Ovary (tissue), 9 donors: Measurements from ENCODE around the gene FKBP9. TPM values are rescaled to one million over a fixed set of nuclear protein-coding genes. Genes with fewer than 3 reads are reported as not detected.

ENCODE experiments used
- DNase-seq, 5 donors: peaks; one replicate each; pipeline ENCODE4 v3.0.0-alpha.2; 2019 to 2020
- H3K27ac ChIP-seq, 2 donors: fragments of 200-600 bp; one replicate each; pipeline versions ENCODE4 v1.5.1 to v1.8.0; 2019 to 2022
- H3K27me3 ChIP-seq: fragments of 200-600 bp; one replicate; pipeline ENCODE4 v1.8.0; 2022
- H3K36me3 ChIP-seq: fragments of 200-600 bp; sonication (generic); one replicate; pipeline ENCODE4 v1.5.1; 2019
- H3K4me1 ChIP-seq: one replicate; pipeline ENCODE4 v1.8.1; 2013; ENCODE audit warnings: mild to moderate bottlenecking, moderate library complexity; ENCODE audit not compliant: insufficient read depth
- H3K4me3 ChIP-seq: fragments of 200-600 bp; sonication (generic); one replicate; pipeline ENCODE4 v1.5.1; 2017
- H3K9me3 ChIP-seq, 2 donors: fragments of 200-600 bp in 1 of 2; sonication (generic) in 1 of 2; one replicate each; pipeline versions ENCODE4 v1.5.1 to v1.8.1; 2013 to 2019; ENCODE audit warnings: mild to moderate bottlenecking in 1 of 2, moderate library complexity in 1 of 2
- EP300 ChIP-seq: sonication (generic); formaldehyde crosslinking; IDR thresholded peaks from one replicate; pipeline ENCODE4 v1.6.1; 2017; ENCODE audit warnings: antibody characterized with exemption
- POLR2A ChIP-seq: fragments of 450-650 bp; IDR thresholded peaks from one replicate; pipeline ENCODE4 v1.6.1; 2017; ENCODE audit warnings: antibody characterized with exemption, mild to moderate bottlenecking, moderate library complexity
- WGBS, 3 donors: extraction: QIAGEN DNeasy Blood & Tissue Kit in 1 of 3; methylation state at CpG; one replicate each; pipeline versions ENCODE4 v1.1.5 to v1.1.7; 2013 to 2017; 5-methylcytosine and 5-hydroxymethylcytosine counted together
- intact Hi-C, 4 donors: fragments of 100-400 bp; cut with DNase I; formaldehyde crosslinking; loops; one replicate each; pipeline versions ENCODE4 v1.11.0 to v1.15.1; 2022 to 2023
- polyA plus RNA-seq, 2 donors: library from polyadenylated mRNA; stranded (reverse); fragments of 200-250 nt in 1 of 2; fragments of 350-450 nt in 1 of 2; fragmentation: Illumina TruSeq in 1 of 2; extraction: RNeasy Lipid Tissue Mini Kit (QIAGEN cat#74804) in 1 of 2; gene quantifications; one replicate each; pipeline ENCODE4 v1.2.3, GENCODE V29; 2013 to 2014
- total RNA-seq, 7 donors: library from RNA; depleted of rRNA in 2 of 7; stranded (reverse); fragments of >200 nt in 2 of 7; fragmentation: NEBNext Ultra II Directional in 3 of 7; extraction: Animal tissue kit (Norgen Biotek cat#: 25700) in 3 of 7; gene quantifications; one replicate each; pipeline versions ENCODE4 v1.1.0 to v1.2.4, GENCODE V29; 2016 to 2023
- TF ChIP-seq, protein P1 (sequence below), 3 donors: fragments of 450-650 bp in 2 of 3; fragments of 200-600 bp in 1 of 3; IDR thresholded peaks; one replicate each; pipeline versions ENCODE4 v1.5.1 to v1.8.0; 2016 to 2022; ENCODE audit warnings: antibody characterized with exemption in 3 of 3, mild to moderate bottlenecking in 1 of 3
- donor health status: DM: no; HTN: no; CAD: no; lungs with moderate emphysema.
- donor health status: DM: no; HTN: no; CAD: no.
- donor health status: Bipolar disorder and iron deficiency.
- donor health status: DM: yes; HTN: yes; CAD: no.
- donor health status: DM: no; HTN: no; CAD: no.
- donor health status: DM: yes; HTN: yes; CAD: no.

FKBP9 gene
- total and polyA plus RNA-seq, 9 donors: 53.2 to 200 (median 101) TPM

DNA sequence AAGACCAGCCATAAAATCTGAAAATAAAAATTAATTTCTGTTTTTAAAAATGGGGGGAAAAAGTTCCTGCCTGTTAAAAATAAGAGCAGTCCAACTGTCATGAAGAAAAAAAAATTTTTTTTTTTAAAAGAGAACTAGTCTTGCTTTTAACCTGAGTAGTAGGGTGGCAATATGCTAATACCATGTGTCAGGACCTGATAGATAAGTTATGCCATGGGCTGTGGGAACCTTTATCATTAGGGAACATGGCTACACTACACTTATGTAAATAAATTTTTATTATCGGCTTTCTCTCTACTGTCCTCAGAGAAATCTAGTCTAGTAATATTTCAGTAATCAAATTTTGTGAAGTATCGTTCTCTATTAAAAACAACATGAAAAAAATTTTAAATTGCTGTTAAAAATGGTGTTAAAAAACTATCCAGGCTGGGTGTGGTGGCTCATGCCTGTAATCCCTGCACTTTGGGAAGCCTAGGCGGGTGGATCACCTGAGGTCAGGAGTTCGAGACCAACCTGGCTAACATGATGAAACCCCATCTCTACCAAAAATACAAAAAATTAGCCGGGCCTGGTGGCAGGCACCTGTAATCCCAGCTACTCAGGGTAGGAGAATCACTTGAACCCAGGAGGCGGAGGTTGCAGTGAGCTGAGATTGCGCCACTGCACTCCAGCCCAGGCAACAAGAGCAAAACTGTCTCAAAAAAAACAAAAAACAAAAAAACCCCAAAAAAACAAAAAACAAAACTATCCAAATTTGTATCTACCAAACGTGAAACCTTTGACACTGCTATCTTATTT, 84.6 kb downstream of the FKBP9 start:
- WGBS, 3 donors: 89 to 90% (median 89%) methylated on average over 8 of the region's 8 CpGs
- Histone ChIP-seq H3K4me1 (peaks cover 5% of the 10 kb centered on the region), H3K27ac (no peak overlapping the region), H3K4me3 (no peak overlapping the region), H3K27me3 (no peaks in the 10 kb centered on the region), H3K36me3 (no peaks in the 10 kb centered on the region), H3K9me3 (no peaks in the 10 kb centered on the region)
- intact Hi-C loops: no loop called here
- TF ChIP-seq POLR2A (no peak), EP300 (no peak)
- TF ChIP-seq, protein P1, sequence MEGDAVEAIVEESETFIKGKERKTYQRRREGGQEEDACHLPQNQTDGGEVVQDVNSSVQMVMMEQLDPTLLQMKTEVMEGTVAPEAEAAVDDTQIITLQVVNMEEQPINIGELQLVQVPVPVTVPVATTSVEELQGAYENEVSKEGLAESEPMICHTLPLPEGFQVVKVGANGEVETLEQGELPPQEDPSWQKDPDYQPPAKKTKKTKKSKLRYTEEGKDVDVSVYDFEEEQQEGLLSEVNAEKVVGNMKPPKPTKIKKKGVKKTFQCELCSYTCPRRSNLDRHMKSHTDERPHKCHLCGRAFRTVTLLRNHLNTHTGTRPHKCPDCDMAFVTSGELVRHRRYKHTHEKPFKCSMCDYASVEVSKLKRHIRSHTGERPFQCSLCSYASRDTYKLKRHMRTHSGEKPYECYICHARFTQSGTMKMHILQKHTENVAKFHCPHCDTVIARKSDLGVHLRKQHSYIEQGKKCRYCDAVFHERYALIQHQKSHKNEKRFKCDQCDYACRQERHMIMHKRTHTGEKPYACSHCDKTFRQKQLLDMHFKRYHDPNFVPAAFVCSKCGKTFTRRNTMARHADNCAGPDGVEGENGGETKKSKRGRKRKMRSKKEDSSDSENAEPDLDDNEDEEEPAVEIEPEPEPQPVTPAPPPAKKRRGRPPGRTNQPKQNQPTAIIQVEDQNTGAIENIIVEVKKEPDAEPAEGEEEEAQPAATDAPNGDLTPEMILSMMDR (IDR thresholded peaks at IDR 0.05): no peak
- no peak for DNase-seq

DNA sequence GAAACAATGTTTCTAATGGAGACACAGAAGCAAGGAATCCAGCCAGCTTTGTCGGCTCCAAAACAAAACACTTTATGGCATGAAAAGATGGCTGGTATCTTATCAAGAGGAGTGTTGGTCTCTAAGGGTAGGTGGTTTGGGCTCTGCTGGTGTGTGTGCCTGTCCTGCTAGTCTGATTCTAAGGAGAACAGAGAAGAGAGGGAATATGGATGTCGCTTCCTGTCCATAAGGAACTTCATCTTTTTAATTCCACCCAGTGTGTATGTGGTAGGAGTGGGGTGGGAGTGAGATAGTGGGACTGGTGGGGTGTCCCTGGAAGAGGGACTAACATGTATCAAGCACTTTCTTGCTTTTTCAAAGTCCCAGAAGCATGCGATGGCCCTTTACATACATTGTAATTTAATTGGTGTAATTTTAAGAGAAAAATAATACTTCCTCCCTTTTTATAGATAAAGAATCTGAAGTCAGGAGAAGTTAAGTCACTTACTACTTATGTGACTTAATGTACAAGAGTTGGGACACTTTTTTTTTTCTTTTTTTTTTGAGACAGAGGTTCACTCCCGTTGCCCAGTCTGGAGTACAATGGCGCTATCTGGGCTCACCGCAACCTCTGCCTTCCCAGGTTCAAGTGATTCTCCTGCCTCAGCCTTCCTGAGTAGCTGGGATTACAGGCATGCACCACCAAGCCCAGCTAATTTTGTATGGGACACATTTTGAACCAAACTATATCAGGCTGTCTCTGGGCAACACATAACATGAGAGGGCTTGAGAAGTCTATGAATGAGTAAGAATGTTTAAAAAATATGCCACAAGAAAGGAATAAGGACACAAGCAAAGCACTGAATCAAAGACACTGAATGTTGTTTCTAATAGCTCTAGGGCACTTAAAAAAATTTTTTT, 86.5 kb downstream of the FKBP9 start:
- Histone ChIP-seq H3K27ac (no peak overlapping the region), H3K36me3 (no peaks in the 10 kb centered on the region), H3K4me3 (no peak overlapping the region), H3K9me3 (no peaks in the 10 kb centered on the region), H3K4me1 (peaks cover 4% of the 10 kb centered on the region), H3K27me3 (no peaks in the 10 kb centered on the region)
- TF ChIP-seq EP300 (no peak), POLR2A (no peak)
- TF ChIP-seq, protein P1 (IDR thresholded peaks at IDR 0.05): no peak
- WGBS, 3 donors: 75 to 79% (median 77%) methylated on average over 6 of the region's 6 CpGs
- intact Hi-C loops: no loop called here
- no peak for DNase-seq

DNA sequence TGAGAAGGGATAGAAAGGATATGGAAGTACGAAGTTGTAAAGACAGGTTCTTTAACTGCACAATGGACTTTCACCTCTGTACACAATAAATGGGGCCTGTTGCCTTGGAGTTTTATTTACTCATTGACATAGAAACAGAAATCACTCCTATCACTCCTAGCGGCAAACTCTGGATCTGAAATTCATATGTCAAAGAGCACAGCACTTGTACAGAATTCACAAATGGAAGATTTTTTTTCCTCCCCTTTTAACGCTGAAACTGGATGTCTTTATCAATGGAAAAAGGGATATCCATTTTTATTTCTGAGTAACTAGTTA, 87.1 kb downstream of the FKBP9 start:
- TF ChIP-seq, protein P1 (IDR thresholded peaks at IDR 0.05): no peak
- TF ChIP-seq EP300 (no peak), POLR2A (no peak)
- H3K9me3 ChIP-seq: no peaks in the 10 kb centered on the region
- no peak for DNase-seq
- H3K4me1 ChIP-seq: peaks cover 4% of the 10 kb centered on the region
- intact Hi-C loops: no loop called here
- no peaks in the 10 kb centered on the region for H3K27me3 ChIP-seq
- no peak overlapping the region for H3K27ac ChIP-seq
- WGBS, 3 donors: 40 to 57% (median 42%) methylated on average over 3 of the region's 3 CpGs
- H3K4me3 ChIP-seq: no peak overlapping the region
- H3K36me3 ChIP-seq: no peaks in the 10 kb centered on the region

DNA sequence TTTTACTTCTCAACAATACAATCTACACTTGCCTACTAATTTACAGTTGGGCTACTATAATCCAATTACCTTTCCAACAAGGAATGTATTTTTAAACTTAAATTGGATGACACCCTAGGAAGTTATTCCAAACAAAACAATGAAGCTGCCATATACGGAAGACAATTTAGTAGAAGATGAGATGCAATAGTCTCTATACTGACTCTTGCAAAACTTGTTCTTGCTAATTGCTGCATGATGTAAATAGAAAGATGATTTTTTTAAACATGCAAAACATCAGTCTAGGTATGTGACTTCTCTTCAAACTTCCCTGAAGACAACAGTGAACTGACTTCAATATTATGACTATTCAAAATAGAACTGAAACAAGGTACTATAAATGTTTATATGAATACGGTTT, 87.7 kb downstream of the FKBP9 start:
- no peak overlapping the region for H3K4me3 ChIP-seq
- DNase-seq: no peak
- intact Hi-C loops: no loop called here
- H3K27me3 ChIP-seq: no peaks in the 10 kb centered on the region
- 10 to 41% (median 15%) methylated on average over 2 of the region's 2 CpGs for WGBS, 3 donors
- H3K4me1 ChIP-seq: peaks cover 4% of the 10 kb centered on the region
- H3K27ac ChIP-seq: no peak overlapping the region
- no peaks in the 10 kb centered on the region for H3K36me3 ChIP-seq
- no peaks in the 10 kb centered on the region for H3K9me3 ChIP-seq
- TF ChIP-seq, protein P1 (IDR thresholded peaks at IDR 0.05): no peak
- TF ChIP-seq POLR2A: no peak
- no peak for TF ChIP-seq EP300
